Measurements from ENCODE around the gene NHLRC1. TPM values are rescaled to one million over a fixed set of nuclear protein-coding genes. Genes with fewer than 3 reads are reported as not detected.

NHLRC1 gene
- under 1 TPM; 0.14 TPM for total RNA-seq

DNA sequence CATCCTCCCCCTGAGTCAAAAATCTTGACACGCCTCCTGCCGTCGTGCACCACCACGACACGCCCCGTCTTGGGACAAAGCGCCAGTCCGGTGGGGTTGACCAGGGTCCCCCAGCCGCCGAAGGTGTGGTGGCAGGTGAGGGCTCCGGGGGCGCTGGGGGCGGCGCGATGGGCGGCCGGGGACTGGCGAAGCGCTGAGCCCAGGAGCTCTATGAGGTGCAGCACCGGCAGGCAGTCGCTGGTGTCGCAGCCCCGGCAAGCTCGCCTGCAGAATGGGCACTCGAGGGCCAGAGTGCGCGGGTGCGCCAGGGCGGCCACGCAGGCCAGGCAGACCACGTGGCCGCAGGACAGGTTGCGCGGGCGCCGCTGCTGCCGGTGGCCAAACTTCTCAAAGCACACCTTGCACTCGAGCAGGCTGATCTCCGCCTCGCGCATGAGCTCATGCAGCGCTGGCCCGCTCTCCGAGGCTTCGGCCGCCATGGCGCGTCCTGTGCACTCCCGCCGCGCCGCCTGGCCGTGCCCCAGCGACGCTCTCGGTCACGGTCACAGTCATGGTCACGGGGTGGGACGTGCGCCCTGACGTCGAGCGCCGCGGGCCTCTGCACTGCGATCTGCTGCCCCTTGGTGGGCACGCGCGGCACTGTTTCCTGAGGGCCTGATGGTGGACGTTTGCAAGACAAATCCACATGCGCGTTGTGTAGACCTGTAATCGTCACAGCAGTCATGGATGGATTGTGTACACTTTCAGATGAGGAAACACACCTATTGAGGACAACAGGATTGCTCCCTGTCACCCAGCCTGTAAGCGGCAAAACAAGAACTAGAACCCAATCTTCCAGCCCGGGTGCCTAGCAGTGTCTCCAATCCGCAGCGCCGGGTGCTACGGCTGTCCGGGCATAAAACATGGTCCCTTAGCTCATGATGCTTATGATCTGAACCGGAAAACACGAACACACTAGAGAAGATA lies at the start of gene NHLRC1:
NHLRC1 (minus strand) TSS at position 550 of the 966 bp plus-strand sequence; CDS start at position 479, 71 bp downstream.
- Mint-ChIP-seq H3K27ac (no peak within 1 kb of the TSS), H3K4me1 (ENCODE audit: low read depth) (peaks cover 9% of the 10 kb centered on the region), H3K27me3 (ENCODE audit: low read depth) (peaks cover 64% of the 10 kb centered on the region), H3K4me3 (peak within 1 kb of the TSS; percentile 64 to 81), H3K9me3 (no peaks in the 10 kb centered on the region), H3K36me3 (ENCODE audit: insufficient read depth in 2 of 2) (peaks cover 0 to 2% of the 10 kb centered on the region in 2 donors)
- ATAC-seq (replicated peaks in 1 of 2) (peak; percentile 99), DNase-seq (peak; percentile 84 to 86)

GRCh38 chr6:18171871-18172270 lies 49.4 kb upstream of the NHLRC1 start:
- DNase-seq (no peak), ATAC-seq (replicated peaks in 1 of 2) (no peak)
- peaks cover 15 to 19% of the 10 kb centered on the region in 2 donors for H3K36me3 Mint-ChIP-seq (ENCODE audit: insufficient read depth in 2 of 2)
- peaks cover 2 to 3% of the 10 kb centered on the region in 2 donors for H3K9me3 Mint-ChIP-seq
- no peaks in the 10 kb centered on the region for H3K27me3 Mint-ChIP-seq (ENCODE audit: low read depth)
- H3K4me1 Mint-ChIP-seq (ENCODE audit: low read depth), result no peaks in the 10 kb centered on the region
- no peak overlapping the region for H3K27ac Mint-ChIP-seq
- no peak overlapping the region for H3K4me3 Mint-ChIP-seq

- Mint-ChIP-seq H3K4me1 (ENCODE audit: low read depth) (no peaks in the 10 kb centered on the region), H3K36me3 (ENCODE audit: insufficient read depth in 2 of 2) (peaks cover 10 to 12% of the 10 kb centered on the region in 2 donors), H3K27ac (no peak overlapping the region), H3K9me3 (peaks cover 2 to 3% of the 10 kb centered on the region in 2 donors), H3K27me3 (ENCODE audit: low read depth) (no peaks in the 10 kb centered on the region), H3K4me3 (no peak overlapping the region)
- DNase-seq (no peak), ATAC-seq (replicated peaks in 1 of 2) (no peak)
These were observed 45.8 kb upstream of the NHLRC1 start for GRCh38 chr6:18168264-18168663.

- no peak for DNase-seq
- Mint-ChIP-seq H3K4me1 (ENCODE audit: low read depth) (peaks cover 5% of the 10 kb centered on the region), H3K4me3 (no peak overlapping the region), H3K36me3 (ENCODE audit: insufficient read depth in 2 of 2) (peaks cover 12 to 15% of the 10 kb centered on the region in 2 donors), H3K27me3 (ENCODE audit: low read depth) (no peaks in the 10 kb centered on the region), H3K27ac (no peak overlapping the region), H3K9me3 (peaks cover 2 to 3% of the 10 kb centered on the region in 2 donors)
- no peak for ATAC-seq (replicated peaks in 1 of 2)
These were observed 44.0 kb upstream of the NHLRC1 start for GRCh38 chr6:18166312-18167036.

DNA sequence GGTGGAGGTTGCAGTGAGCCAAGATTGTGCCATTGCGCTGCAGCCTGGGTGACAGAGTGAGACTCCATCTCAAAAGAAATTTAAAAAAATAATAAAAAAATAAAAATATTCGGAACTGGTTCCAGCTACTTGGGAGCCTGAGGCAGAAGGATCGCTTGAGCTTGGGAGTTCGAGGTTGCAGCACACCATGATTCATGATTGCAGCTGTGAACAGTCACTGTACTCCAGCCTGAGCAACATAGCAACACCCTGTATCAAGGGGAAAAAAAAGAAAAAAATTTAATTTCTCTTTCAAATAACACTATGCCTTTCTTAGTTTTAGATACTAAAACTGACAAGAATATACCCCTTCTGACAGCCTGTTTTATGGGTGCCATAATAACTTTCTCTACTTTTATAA lies 43.3 kb upstream of the NHLRC1 start:
- DNase-seq (no peak), ATAC-seq (replicated peaks in 1 of 2) (no peak)
- Mint-ChIP-seq H3K4me3 (no peak overlapping the region), H3K9me3 (peaks cover 2 to 3% of the 10 kb centered on the region in 2 donors), H3K4me1 (ENCODE audit: low read depth) (peaks cover 9% of the 10 kb centered on the region), H3K36me3 (ENCODE audit: insufficient read depth in 2 of 2) (peaks cover 12 to 14% of the 10 kb centered on the region in 2 donors), H3K27ac (no peak overlapping the region), H3K27me3 (ENCODE audit: low read depth) (no peaks in the 10 kb centered on the region)

- Mint-ChIP-seq H3K27ac (no peak overlapping the region), H3K9me3 (no peaks in the 10 kb centered on the region), H3K4me3 (no peak overlapping the region), H3K4me1 (ENCODE audit: low read depth) (peaks cover 9% of the 10 kb centered on the region), H3K27me3 (ENCODE audit: low read depth) (no peaks in the 10 kb centered on the region), H3K36me3 (ENCODE audit: insufficient read depth in 2 of 2) (peaks cover 0 to 9% of the 10 kb centered on the region in 2 donors)
- DNase-seq, result no peak
- no peak for ATAC-seq (replicated peaks in 1 of 2)
These were observed 39.9 kb upstream of the NHLRC1 start for GRCh38 chr6:18162401-18162800.

- H3K36me3 Mint-ChIP-seq (ENCODE audit: insufficient read depth in 2 of 2), result peaks cover 0 to 9% of the 10 kb centered on the region in 2 donors
- H3K4me3 Mint-ChIP-seq, result no peak overlapping the region
- ATAC-seq (replicated peaks in 1 of 2), result peak in 1 of 2 donors; percentile 4
- DNase-seq, result no peak
- no peaks in the 10 kb centered on the region for H3K9me3 Mint-ChIP-seq
- H3K4me1 Mint-ChIP-seq (ENCODE audit: low read depth), result peaks cover 10% of the 10 kb centered on the region
- H3K27me3 Mint-ChIP-seq (ENCODE audit: low read depth), result no peaks in the 10 kb centered on the region
- peak overlapping the region; percentile 38 for H3K27ac Mint-ChIP-seq
These were observed 39.0 kb upstream of the NHLRC1 start for GRCh38 chr6:18161431-18161830.

GRCh38 chr6:18160911-18161310 lies 38.4 kb upstream of the NHLRC1 start:
- no peak overlapping the region for H3K27ac Mint-ChIP-seq
- peak; percentile 74 to 93 for ATAC-seq (replicated peaks in 1 of 2)
- H3K36me3 Mint-ChIP-seq (ENCODE audit: insufficient read depth in 2 of 2), result peaks cover 0 to 9% of the 10 kb centered on the region in 2 donors
- H3K4me3 Mint-ChIP-seq, result no peak overlapping the region
- no peaks in the 10 kb centered on the region for H3K27me3 Mint-ChIP-seq (ENCODE audit: low read depth)
- peak; percentile 5 to 23 for DNase-seq
- H3K9me3 Mint-ChIP-seq, result no peaks in the 10 kb centered on the region
- H3K4me1 Mint-ChIP-seq (ENCODE audit: low read depth), result peaks cover 15% of the 10 kb centered on the region

- Mint-ChIP-seq H3K27ac (no peak overlapping the region), H3K4me3 (peak overlapping the region; percentile 97 to 99), H3K36me3 (ENCODE audit: insufficient read depth in 2 of 2) (peaks cover 4 to 6% of the 10 kb centered on the region in 2 donors), H3K9me3 (peaks cover 0 to 4% of the 10 kb centered on the region in 2 donors), H3K27me3 (ENCODE audit: low read depth) (no peaks in the 10 kb centered on the region), H3K4me1 (ENCODE audit: low read depth) (peaks cover 33% of the 10 kb centered on the region)
- ATAC-seq (replicated peaks in 1 of 2), result peak; percentile 6
- peak; percentile 35 to 43 for DNase-seq
These were observed 33.5 kb upstream of the NHLRC1 start for GRCh38 chr6:18155864-18156421.

- peak within 1 kb of the TSS; percentile 94 for H3K27ac Mint-ChIP-seq
- DNase-seq (peak; percentile 99), ATAC-seq (replicated peaks in 1 of 2) (peak; percentile 92 to 94)
- H3K36me3 Mint-ChIP-seq (ENCODE audit: insufficient read depth in 2 of 2), result peaks cover 4 to 6% of the 10 kb centered on the region in 2 donors
- H3K4me3 Mint-ChIP-seq, result peak within 1 kb of the TSS; percentile 97 to 99
- peaks cover 33% of the 10 kb centered on the region for H3K4me1 Mint-ChIP-seq (ENCODE audit: low read depth)
- peaks cover 0 to 4% of the 10 kb centered on the region in 2 donors for H3K9me3 Mint-ChIP-seq
- no peaks in the 10 kb centered on the region for H3K27me3 Mint-ChIP-seq (ENCODE audit: low read depth)
These were observed 32.8 kb upstream of the NHLRC1 start, which contains the start of gene KDM1B for GRCh38 chr6:18155150-18155863. Gene KDM1B, plus strand, starts transcription at chr6:18155422. Its CDS starts 4,474 bp downstream, at chr6:18159896.

DNA sequence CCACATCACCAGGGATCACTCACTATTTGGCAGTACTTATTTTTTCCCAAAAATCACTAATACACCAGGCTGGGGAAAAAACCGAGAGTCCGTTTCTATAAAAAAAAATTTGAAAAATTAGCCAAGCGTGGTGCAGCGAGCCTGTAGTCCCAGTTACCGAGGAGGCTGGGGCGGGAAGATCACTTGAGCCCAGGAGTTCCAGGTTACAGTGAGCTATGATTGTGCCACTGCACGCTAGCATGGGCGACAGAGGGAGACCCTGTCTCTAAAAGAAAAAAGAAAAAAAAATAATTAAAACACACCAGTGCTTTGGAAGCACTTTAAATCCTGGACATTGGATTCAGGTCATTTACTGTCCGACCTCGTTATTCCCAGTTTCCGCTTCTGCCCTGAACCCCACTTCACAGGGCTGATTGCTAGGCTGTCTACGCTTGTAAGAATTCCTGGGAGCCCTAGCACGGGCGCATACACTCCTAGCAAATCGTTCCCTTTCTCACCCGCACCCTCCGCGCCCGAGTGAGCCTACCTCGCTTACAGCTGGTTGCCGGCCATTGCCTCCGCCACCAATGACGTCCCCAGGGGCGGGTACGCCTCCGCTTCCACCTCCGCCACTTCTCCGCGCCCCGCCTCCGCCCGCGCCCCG lies 32.2 kb upstream of the NHLRC1 start, which contains the start of gene TPMT:
TPMT (minus strand) TSS at position 571 of the 643 bp plus-strand sequence. CDS start 5,950 bp downstream, outside the sequence.
- peaks cover 33% of the 10 kb centered on the region for H3K4me1 Mint-ChIP-seq (ENCODE audit: low read depth)
- peaks cover 0 to 4% of the 10 kb centered on the region in 2 donors for H3K9me3 Mint-ChIP-seq
- ATAC-seq (replicated peaks in 1 of 2) (peak; percentile 70 to 71), DNase-seq (peak in 1 of 2 donors; percentile 27)
- peak within 1 kb of the TSS; percentile 94 for H3K27ac Mint-ChIP-seq
- peaks cover 4% of the 10 kb centered on the region in 2 donors for H3K36me3 Mint-ChIP-seq (ENCODE audit: insufficient read depth in 2 of 2)
- H3K4me3 Mint-ChIP-seq, result peak within 1 kb of the TSS; percentile 97 to 99
- H3K27me3 Mint-ChIP-seq (ENCODE audit: low read depth), result no peaks in the 10 kb centered on the region

DNA sequence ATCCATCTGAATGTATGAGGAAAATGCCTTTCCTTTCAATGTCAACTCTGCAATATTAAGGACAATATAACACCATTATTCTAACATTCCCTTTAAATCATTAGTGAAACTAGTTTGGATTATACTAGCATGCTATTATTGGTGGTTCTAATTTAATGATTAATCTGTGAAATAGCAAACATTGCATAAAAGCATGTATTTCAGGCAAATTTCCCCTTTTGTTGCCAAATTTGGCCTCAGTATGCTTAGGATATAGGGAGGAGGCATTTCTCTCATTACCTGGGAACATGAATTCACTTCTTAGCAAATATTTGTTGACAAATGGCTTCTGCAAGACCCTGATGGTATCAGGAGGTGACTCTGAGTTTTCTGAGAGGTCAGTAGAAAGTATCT lies 30.8 kb upstream of the NHLRC1 start:
- no peak for ATAC-seq (replicated peaks in 1 of 2)
- peak overlapping the region; percentile 58 to 99 for H3K4me3 Mint-ChIP-seq
- H3K27me3 Mint-ChIP-seq (ENCODE audit: low read depth), result no peaks in the 10 kb centered on the region
- H3K9me3 Mint-ChIP-seq, result peaks cover 0 to 4% of the 10 kb centered on the region in 2 donors
- H3K36me3 Mint-ChIP-seq (ENCODE audit: insufficient read depth in 2 of 2), result peaks cover 4% of the 10 kb centered on the region in 2 donors
- H3K27ac Mint-ChIP-seq, result no peak overlapping the region
- H3K4me1 Mint-ChIP-seq (ENCODE audit: low read depth), result peaks cover 37% of the 10 kb centered on the region
- DNase-seq, result no peak
